CD8-positive, alpha-beta memory T cell (primary cell): ENCODE data around the gene TICAM1. TPM values are rescaled to one million over a fixed set of nuclear protein-coding genes. Genes with fewer than 3 reads are reported as not detected.
"Not testable (repeated sequence)": the region's sequence is repeated elsewhere in the genome, so short reads cannot be mapped to it uniquely, and the experiment has no call there.

Source experiments
- CTCF ChIA-PET: fragments of 350-600 bp; sonication (Branson Sonifier 250); formaldehyde crosslinking; loops from one replicate; lab custom pipeline; 2021; ENCODE audit warnings: antibody characterized with exemption; lab: Charles Lee
- POLR2A ChIA-PET: fragments of 350-600 bp; sonication (Branson Sonifier 250); formaldehyde crosslinking; loops from one replicate; lab custom pipeline; 2021; ENCODE audit warnings: antibody characterized with exemption; lab: Charles Lee
- DNase-seq, 5 donors: peaks; one replicate each; pipeline versions ENCODE4 v3.0.0 to v3.0.0-alpha.2; 2020 to 2022; ENCODE audit warnings: mixed read lengths in 1 of 5
- H3K27ac ChIP-seq: one replicate; pipeline ENCODE4 v1.7.0; 2013; ENCODE audit warnings: low read depth, mild to moderate bottlenecking, low read length, moderate library complexity
- H3K27me3 ChIP-seq: 2 replicates; pipeline ENCODE4 v1.7.0; 2013; ENCODE audit warnings: low read length, mild to moderate bottlenecking; ENCODE audit not compliant: insufficient read depth, poor library complexity, severe bottlenecking
- H3K36me3 ChIP-seq: 2 replicates; pipeline ENCODE4 v1.7.0; 2013; ENCODE audit warnings: mild to moderate bottlenecking, low read length, moderate library complexity; ENCODE audit not compliant: insufficient read depth
- H3K4me1 ChIP-seq: 2 replicates; pipeline ENCODE4 v1.7.0; 2013; ENCODE audit warnings: mild to moderate bottlenecking, low read length, moderate library complexity; ENCODE audit not compliant: insufficient read depth
- H3K4me3 ChIP-seq: 2 replicates; pipeline ENCODE4 v1.7.0; 2013; ENCODE audit warnings: mild to moderate bottlenecking, low read length
- H3K9me3 ChIP-seq: 2 replicates; pipeline ENCODE4 v1.7.0; 2013; ENCODE audit warnings: mild to moderate bottlenecking, low read length
- H3K27ac Mint-ChIP-seq, 8 donors: one replicate each; pipeline ENCODE4 v1.8.0; 2020 to 2021; ENCODE audit warnings: mixed read lengths in 8 of 8, mild to moderate bottlenecking in 6 of 8, inconsistent platforms in 3 of 8, moderate library complexity in 3 of 8
- H3K27me3 Mint-ChIP-seq, 2 donors: one replicate each; pipeline ENCODE4 v1.8.0; 2020 to 2021; ENCODE audit warnings: mixed read lengths in 2 of 2, mild to moderate bottlenecking in 1 of 2, moderate library complexity in 1 of 2
- H3K36me3 Mint-ChIP-seq, 3 donors: one replicate each; pipeline ENCODE4 v1.8.0; 2020 to 2021; ENCODE audit warnings: mixed read lengths in 3 of 3, inconsistent platforms in 1 of 3, mild to moderate bottlenecking in 1 of 3
- H3K4me1 Mint-ChIP-seq, 3 donors: one replicate each; pipeline ENCODE4 v1.8.0; 2020 to 2021; ENCODE audit warnings: mixed read lengths in 3 of 3, inconsistent platforms in 1 of 3, mild to moderate bottlenecking in 1 of 3
- H3K4me3 Mint-ChIP-seq, 7 donors: one replicate each; pipeline ENCODE4 v1.8.0; 2020 to 2021; ENCODE audit warnings: mixed read lengths in 7 of 7, mild to moderate bottlenecking in 6 of 7, moderate library complexity in 4 of 7, inconsistent platforms in 2 of 7
- H3K9me3 Mint-ChIP-seq, 5 donors: one replicate each; pipeline ENCODE4 v1.8.0; 2020 to 2022; ENCODE audit warnings: mixed read lengths in 5 of 5, mild to moderate bottlenecking in 3 of 5, moderate library complexity in 2 of 5, inconsistent platforms in 1 of 5
- polyA plus RNA-seq: library from polyadenylated mRNA; unstranded; fragments of 300-500 nt; fragmentation: Illumina TruSeq; gene quantifications from one replicate; pipeline ENCODE4 v1.2.3, GENCODE V29; 2021
- total RNA-seq, 2 experiments: library from RNA; stranded (reverse); gene quantifications; one replicate each; pipeline ENCODE4 v1.2.3, GENCODE V29; 2021

Gene TICAM1
- total and polyA plus RNA-seq, 3 experiments from 2014 or later: 13.8 to 26.5 (median 24.4) TPM

DNA sequence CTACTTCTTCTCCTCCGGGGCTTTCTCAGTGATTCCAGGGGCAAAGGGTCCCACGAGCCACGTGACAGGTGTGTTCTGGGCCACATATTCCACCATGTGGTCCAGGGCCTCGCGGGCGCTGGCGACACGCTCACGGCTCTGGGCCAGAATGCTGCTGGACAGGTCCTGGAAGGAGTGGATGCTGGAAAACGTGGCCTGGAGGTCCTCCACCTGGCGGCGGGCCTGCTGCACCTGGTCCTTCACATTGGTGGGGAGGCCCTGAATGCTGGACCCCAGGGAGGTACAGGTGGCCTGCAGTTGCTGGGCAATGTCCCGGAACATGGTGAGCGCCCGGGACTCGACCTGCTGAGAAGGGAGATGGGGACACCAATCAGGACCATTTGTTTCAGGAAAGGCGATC is 7.7 kb upstream of the TICAM1 start:
- H3K27ac Mint-ChIP-seq: no peak overlapping the region
- H3K36me3 Mint-ChIP-seq: peaks cover 0 to 26% (median 7%) of the 10 kb centered on the region in 3 donors
- Histone ChIP-seq H3K4me3 (no peak overlapping the region), H3K36me3 (no peaks in the 10 kb centered on the region), H3K9me3 (no peaks in the 10 kb centered on the region), H3K27me3 (no peaks in the 10 kb centered on the region), H3K4me1 (no peaks in the 10 kb centered on the region), H3K27ac (no peak overlapping the region)
- H3K27me3 Mint-ChIP-seq: no peaks in the 10 kb centered on the region
- H3K9me3 Mint-ChIP-seq: no peaks in the 10 kb centered on the region
- ChIA-PET POLR2A (no interaction called here), CTCF (interaction anchor here (2.2 to 4.3 kb wide), 2 partner anchors 12 to 30 kb away, joined by 11 to 15 read pairs; no protein-coding TSS in a partner anchor)
- no peak overlapping the region for H3K4me3 Mint-ChIP-seq
- no peak for DNase-seq
- peaks cover 7 to 12% (median 7%) of the 10 kb centered on the region in 3 donors for H3K4me1 Mint-ChIP-seq

DNA sequence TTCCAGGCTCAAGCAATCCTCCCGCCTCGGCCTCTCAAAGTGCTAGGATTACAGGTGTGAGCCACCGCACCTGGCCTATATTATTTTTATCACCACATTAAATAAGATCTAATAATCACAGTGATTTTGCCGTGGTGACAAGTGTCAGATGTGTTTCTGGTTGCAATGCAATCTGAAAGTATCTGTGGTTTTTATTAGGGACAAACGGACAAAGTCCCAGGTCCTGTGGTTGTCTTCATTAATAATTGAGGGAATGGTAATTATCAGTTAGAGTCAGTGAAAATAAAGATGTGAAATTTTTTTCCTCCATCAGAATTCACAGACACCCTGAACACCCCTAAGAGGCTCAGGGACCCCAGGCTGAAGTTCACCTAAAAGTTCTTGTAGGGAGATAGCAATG is 1.3 kb upstream of the TICAM1 start:
- Mint-ChIP-seq H3K4me1 (peaks cover 23 to 36% (median 27%) of the 10 kb centered on the region in 3 donors), H3K4me3 (peak overlapping the region; percentile 59 to 95 (median 72)), H3K36me3 (peaks cover 0 to 7% (median 2%) of the 10 kb centered on the region in 3 donors), H3K9me3 (no peaks in the 10 kb centered on the region), H3K27me3 (no peaks in the 10 kb centered on the region), H3K27ac (peak overlapping the region in 7 of 8 donors; percentile 45 to 96 (median 72))
- CTCF ChIA-PET: interaction anchor here (0.7 to 0.9 kb wide), 2 partner anchors 23 to 40 kb away, joined by 3 to 4 read pairs; no protein-coding TSS in a partner anchor
- no peaks in the 10 kb centered on the region for H3K9me3 ChIP-seq
- H3K27ac ChIP-seq: no peak overlapping the region
- POLR2A ChIA-PET: no interaction called here
- no peaks in the 10 kb centered on the region for H3K36me3 ChIP-seq
- peaks cover 18% of the 10 kb centered on the region for H3K4me1 ChIP-seq
- DNase-seq: no peak
- no peak overlapping the region for H3K4me3 ChIP-seq
- no peaks in the 10 kb centered on the region for H3K27me3 ChIP-seq

DNA sequence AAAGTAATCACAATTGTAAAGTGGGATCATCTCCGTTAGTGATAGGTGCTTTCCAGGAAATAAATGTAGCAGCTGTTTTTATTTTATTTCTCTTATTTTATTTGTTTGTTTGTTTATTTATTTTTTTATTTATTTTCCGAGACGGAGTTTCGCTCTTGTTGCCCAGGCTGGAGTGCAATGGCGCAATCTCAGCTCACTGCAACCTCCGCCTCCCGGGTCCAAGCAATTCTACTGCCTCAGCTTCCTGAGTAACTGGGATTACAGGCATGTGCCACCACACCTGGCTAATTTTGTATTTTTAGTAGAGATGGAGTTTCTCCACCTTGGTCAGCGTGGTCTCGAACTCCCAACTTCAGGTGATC is 448 bp upstream of the TICAM1 start:
- H3K4me3 Mint-ChIP-seq: peak overlapping the region; percentile 87 to 95 (median 91)
- POLR2A ChIA-PET: interaction anchor here (0.7 kb wide), 1 partner anchor 8 kb away, joined by 7 read pairs; no protein-coding TSS in a partner anchor
- H3K9me3 ChIP-seq: not testable (repeated sequence)

DNA sequence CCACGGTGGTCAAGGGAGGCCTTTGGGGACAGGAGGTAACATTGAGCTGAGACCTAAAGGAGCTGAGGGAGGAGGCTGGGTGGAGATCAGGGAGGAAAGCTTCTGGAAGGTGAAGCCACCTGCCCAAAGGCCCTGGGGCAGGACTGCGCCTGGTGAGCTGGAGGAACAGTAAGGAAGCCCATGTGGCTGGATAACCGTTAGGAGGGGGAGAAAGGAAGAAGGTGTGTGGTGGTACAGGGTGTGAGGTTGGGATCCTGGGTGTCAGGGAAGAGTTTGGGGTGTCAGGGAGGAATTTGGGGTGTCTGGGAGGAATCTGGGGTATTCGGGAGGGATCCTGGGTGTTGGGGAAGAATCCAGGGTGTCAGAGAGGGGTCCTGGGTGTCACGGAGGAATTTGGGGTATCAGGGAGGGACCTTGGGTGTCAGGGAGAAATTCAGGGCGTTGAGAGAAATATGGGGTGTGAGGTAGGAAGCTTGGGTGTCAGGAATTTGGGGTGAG is 695 bp downstream of the TICAM1 start:
- Mint-ChIP-seq H3K4me3 (peak overlapping the region; percentile 87 to 95 (median 91)), H3K27me3 (no peaks in the 10 kb centered on the region), H3K4me1 (peaks cover 24 to 41% (median 30%) of the 10 kb centered on the region in 3 donors), H3K36me3 (peaks cover 0 to 7% (median 0%) of the 10 kb centered on the region in 3 donors), H3K27ac (peak overlapping the region; percentile 75 to 99 (median 93)), H3K9me3 (no peaks in the 10 kb centered on the region)
- no peaks in the 10 kb centered on the region for H3K27me3 ChIP-seq
- peak overlapping the region; percentile 75 for H3K4me3 ChIP-seq
- H3K4me1 ChIP-seq: peaks cover 18% of the 10 kb centered on the region
- no peak for DNase-seq
- POLR2A ChIA-PET: interaction anchor here (0.6 to 1.1 kb wide), 2 partner anchors 9 to 40 kb away, joined by 3 to 5 read pairs; no protein-coding TSS in a partner anchor
- H3K36me3 ChIP-seq: no peaks in the 10 kb centered on the region
- H3K9me3 ChIP-seq: no peaks in the 10 kb centered on the region
- H3K27ac ChIP-seq: peak overlapping the region; percentile 76
- CTCF ChIA-PET: interaction anchor here (1.0 to 7.8 kb wide), 5 partner anchors 19 to 200 kb away, joined by 3 to 55 read pairs (median 6); no protein-coding TSS in a partner anchor

More for the DNA sequence above, 448 bp upstream of the TICAM1 start:
- not testable (repeated sequence) for H3K9me3 Mint-ChIP-seq, H3K36me3 Mint-ChIP-seq, H3K27me3 ChIP-seq, H3K36me3 ChIP-seq, DNase-seq, H3K27me3 Mint-ChIP-seq
- Mint-ChIP-seq H3K27ac (peak overlapping the region; percentile 75 to 96 (median 88)), H3K4me1 (peaks cover 24 to 38% (median 30%) of the 10 kb centered on the region in 3 donors)
- Histone ChIP-seq H3K4me3 (peak overlapping the region; percentile 75), H3K27ac (peak overlapping the region; percentile 76), H3K4me1 (peaks cover 18% of the 10 kb centered on the region)
- CTCF ChIA-PET: interaction anchor here (1.4 to 7.8 kb wide), 4 partner anchors 20 to 199 kb away, joined by 4 to 55 read pairs (median 6); no protein-coding TSS in a partner anchor

DNA sequence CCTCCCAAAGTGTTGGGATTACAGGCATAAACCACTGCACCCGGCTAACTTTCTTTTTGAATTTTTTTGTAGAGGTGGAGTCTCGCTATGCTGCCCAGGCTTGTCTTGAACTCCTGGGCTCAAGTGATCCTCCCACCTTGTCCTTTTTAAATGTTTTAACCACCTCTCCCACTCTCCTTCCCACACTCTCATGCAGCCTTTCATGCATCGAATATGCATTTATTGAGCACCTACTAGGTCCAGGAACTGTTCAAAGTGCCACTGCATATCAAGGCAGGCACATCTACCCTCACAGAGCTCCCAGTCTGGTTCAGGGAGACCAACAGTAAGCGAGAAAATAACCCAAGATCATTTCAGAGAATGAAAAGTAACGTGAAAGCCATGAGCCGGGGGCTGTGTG is 1.2 kb downstream of the TICAM1 start:
- H3K4me1 Mint-ChIP-seq: peaks cover 24 to 41% (median 30%) of the 10 kb centered on the region in 3 donors
- POLR2A ChIA-PET: no interaction called here
- H3K27ac Mint-ChIP-seq: peak overlapping the region; percentile 75 to 99 (median 93)

DNA sequence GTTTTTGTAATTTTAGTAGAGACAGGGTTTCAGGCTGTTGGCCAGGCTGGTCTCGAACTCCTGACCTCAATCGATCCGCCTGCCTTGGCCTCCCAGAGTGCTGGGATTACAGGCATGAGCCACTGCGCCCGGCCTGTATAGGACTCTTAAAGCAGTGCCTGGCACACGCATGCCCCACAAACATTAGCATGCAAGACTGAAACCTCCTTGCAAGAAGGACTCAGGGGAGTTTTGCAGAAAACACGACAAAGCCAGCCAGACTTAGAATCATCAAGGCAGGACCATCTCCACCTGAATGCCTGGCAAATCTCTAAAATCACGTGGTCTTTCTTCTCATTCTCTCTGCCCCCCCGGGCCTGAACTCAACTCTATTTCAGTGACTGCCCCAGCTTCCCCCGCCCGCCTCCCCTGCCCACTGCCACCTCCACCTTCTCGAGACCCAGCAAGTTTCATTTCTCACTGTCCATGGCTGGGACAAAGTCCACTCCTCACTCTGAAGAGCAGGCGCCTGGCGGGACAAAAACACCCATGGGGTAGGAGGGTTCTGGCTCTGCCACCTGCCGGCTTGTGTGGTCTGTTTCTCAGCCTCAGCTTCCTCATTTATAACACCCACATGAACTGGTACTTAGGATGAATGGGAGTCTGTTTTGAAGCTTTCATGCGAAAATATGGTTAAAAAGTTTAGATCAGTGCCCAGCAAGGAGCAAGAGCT is 2.4 kb downstream of the TICAM1 start:
- Mint-ChIP-seq H3K4me3 (peak overlapping the region in 6 of 7 donors; percentile 48 to 87 (median 72)), H3K27me3 (no peaks in the 10 kb centered on the region), H3K36me3 (peaks cover 0 to 7% (median 0%) of the 10 kb centered on the region in 3 donors), H3K27ac (peak overlapping the region; percentile 11 to 91 (median 88)), H3K4me1 (peaks cover 24 to 41% (median 30%) of the 10 kb centered on the region in 3 donors), H3K9me3 (no peaks in the 10 kb centered on the region)
- H3K4me1 ChIP-seq: peaks cover 18% of the 10 kb centered on the region
- DNase-seq: peak in 1 of 5 donors; percentile 13
- no peaks in the 10 kb centered on the region for H3K9me3 ChIP-seq
- ChIA-PET POLR2A (interaction anchor here (0.7 kb wide), 2 partner anchors 13 to 140 kb away, joined by 3 read pairs; no protein-coding TSS in a partner anchor), CTCF (interaction anchor here (7.8 kb wide), 1 partner anchor 20 kb away, joined by 55 read pairs; no protein-coding TSS in a partner anchor)
- no peak overlapping the region for H3K27ac ChIP-seq
- no peak overlapping the region for H3K4me3 ChIP-seq
- H3K27me3 ChIP-seq: no peaks in the 10 kb centered on the region
- no peaks in the 10 kb centered on the region for H3K36me3 ChIP-seq

More for the DNA sequence above, 1.2 kb downstream of the TICAM1 start:
- Mint-ChIP-seq H3K4me3 (peak overlapping the region; percentile 87 to 95 (median 91)), H3K9me3 (no peaks in the 10 kb centered on the region), H3K27me3 (no peaks in the 10 kb centered on the region), H3K36me3 (peaks cover 0 to 7% (median 0%) of the 10 kb centered on the region in 3 donors)
- Histone ChIP-seq H3K36me3 (no peaks in the 10 kb centered on the region), H3K4me3 (peak overlapping the region; percentile 75), H3K9me3 (no peaks in the 10 kb centered on the region), H3K4me1 (peaks cover 18% of the 10 kb centered on the region), H3K27me3 (no peaks in the 10 kb centered on the region), H3K27ac (peak overlapping the region; percentile 76)
- DNase-seq: no peak
- CTCF ChIA-PET: interaction anchor here (2.0 to 7.8 kb wide), 2 partner anchors 21 to 81 kb away, joined by 6 to 55 read pairs; no protein-coding TSS in a partner anchor

DNA sequence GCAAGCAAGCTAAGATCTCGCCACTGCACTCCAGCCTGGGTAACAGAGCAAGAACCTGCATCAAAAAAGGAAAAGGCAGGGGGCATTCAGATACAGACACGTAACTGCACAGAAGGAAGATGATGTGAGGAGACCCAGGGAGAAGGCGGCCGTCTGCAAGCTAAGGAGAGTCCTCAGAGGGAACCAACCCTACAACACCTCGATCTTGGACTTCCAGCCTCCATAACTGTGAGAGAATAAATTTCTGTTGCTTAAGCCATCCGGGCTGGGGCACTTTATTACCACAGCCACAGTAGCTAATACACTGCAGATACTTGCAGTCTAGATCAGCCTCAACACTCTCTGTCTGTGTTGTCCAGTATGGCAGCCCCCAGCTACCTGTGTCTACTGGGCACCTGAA is 7.9 kb downstream of the TICAM1 start:
- Histone ChIP-seq H3K27me3 (no peaks in the 10 kb centered on the region), H3K9me3 (no peaks in the 10 kb centered on the region), H3K36me3 (no peaks in the 10 kb centered on the region), H3K4me1 (no peaks in the 10 kb centered on the region), H3K27ac (no peak overlapping the region), H3K4me3 (no peak overlapping the region)
- peaks cover 4 to 15% (median 7%) of the 10 kb centered on the region in 3 donors for H3K4me1 Mint-ChIP-seq
- peak overlapping the region in 2 of 8 donors; percentile 36 to 50 for H3K27ac Mint-ChIP-seq
- no peak for DNase-seq
- no peaks in the 10 kb centered on the region for H3K9me3 Mint-ChIP-seq
- peaks cover 0 to 24% (median 5%) of the 10 kb centered on the region in 3 donors for H3K36me3 Mint-ChIP-seq
- H3K27me3 Mint-ChIP-seq: no peaks in the 10 kb centered on the region
- H3K4me3 Mint-ChIP-seq: no peak overlapping the region
- ChIA-PET POLR2A (no interaction called here), CTCF (interaction anchor here (1.0 to 1.5 kb wide), 2 partner anchors 14 to 208 kb away, joined by 3 to 8 read pairs; no protein-coding TSS in a partner anchor)
